Measurements from ENCODE around the gene PRAMEF5.
"Not testable (repeated sequence)": the region's sequence is repeated elsewhere in the genome, so short reads cannot be mapped to it uniquely, and the experiment has no call there.

The PRAMEF5 gene

GRCh38 chr1:13247122-13247521 is 6.9 kb upstream of the PRAMEF5 start:
- not testable (repeated sequence) for DNase-seq (ENCODE audit: insufficient read length, low spot score); FAIRE-seq

- DNase-seq (ENCODE audit: insufficient read length, low spot score); FAIRE-seq: not testable (repeated sequence)
Observed at GRCh38 chr1:13265124-13265523, 11.1 kb downstream of the PRAMEF5 start.

GRCh38 chr1:13277016-13277415 is 23.0 kb downstream of the PRAMEF5 start:
- DNase-seq (ENCODE audit: insufficient read length, low spot score) = not testable (repeated sequence)
- FAIRE-seq = peak; percentile 83

GRCh38 chr1:13279617-13280016 is 25.6 kb downstream of the PRAMEF5 start:
- FAIRE-seq; DNase-seq (ENCODE audit: insufficient read length, low spot score): not testable (repeated sequence)

GRCh38 chr1:13285037-13285436 is 31.0 kb downstream of the PRAMEF5 start, which contains the start of gene PRAMEF8:
Gene PRAMEF8 (minus strand): TSS chr1:13285137. CDS start chr1:13284091, 1,046 bp downstream.
- not testable (repeated sequence) for FAIRE-seq; DNase-seq (ENCODE audit: insufficient read length, low spot score)

- DNase-seq (ENCODE audit: insufficient read length, low spot score) = not testable (repeated sequence)
Observed at GRCh38 chr1:13289030-13289429, 35.0 kb downstream of the PRAMEF5 start.

GRCh38 chr1:13297216-13297931 is 43.4 kb downstream of the PRAMEF5 start:
- FAIRE-seq; DNase-seq (ENCODE audit: insufficient read length, low spot score): not testable (repeated sequence)

More at GRCh38 chr1:13289030-13289429, 35.0 kb downstream of the PRAMEF5 start:
- FAIRE-seq = not testable (repeated sequence)

GRCh38 chr1:13298699-13299098 is 44.7 kb downstream of the PRAMEF5 start:
- not testable (repeated sequence) for DNase-seq (ENCODE audit: insufficient read length, low spot score); FAIRE-seq

- FAIRE-seq; DNase-seq (ENCODE audit: insufficient read length, low spot score): not testable (repeated sequence)
Observed at GRCh38 chr1:13302197-13302596, 48.2 kb downstream of the PRAMEF5 start.

GRCh38 chr1:13303239-13303638 is 49.2 kb downstream of the PRAMEF5 start, which contains the start of gene PRAMEF33:
Gene PRAMEF33 (plus strand): TSS chr1:13303539. CDS start chr1:13305955, 2,416 bp downstream.
- DNase-seq (ENCODE audit: insufficient read length, low spot score); FAIRE-seq: not testable (repeated sequence)
